ENCODE data around the gene CORO6.

- TF ChIP-seq CEBPB (IDR thresholded peaks at IDR 0.05) (no peak), FOXM1 (IDR thresholded peaks at IDR 0.05; ENCODE audit: borderline replicate concordance, low read depth) (no peak), NFIC (IDR thresholded peaks at IDR 0.05) (no peak), EP300 (IDR thresholded peaks at IDR 0.05; ENCODE audit: borderline replicate concordance) (no peak), REST (IDR thresholded peaks at IDR 0.05; ENCODE audit: low read depth) (no peak), TEAD4 (IDR thresholded peaks at IDR 0.05) (no peak), TAF1 (IDR thresholded peaks at IDR 0.05; ENCODE audit: low read depth) (no peak), CREB1 (IDR thresholded peaks at IDR 0.05; ENCODE audit: low read depth) (no peak), MAX (IDR thresholded peaks at IDR 0.05) (no peak), RAD21 (IDR thresholded peaks at IDR 0.05; ENCODE audit: low read depth) (peak; percentile 47), YY1 (IDR thresholded peaks at IDR 0.05; ENCODE audit: low read depth) (no peak), TCF12 (IDR thresholded peaks at IDR 0.05; ENCODE audit: low read depth) (no peak)
Observed at GRCh38 chr17:29619251-29619650, 3.5 kb downstream of the CORO6 start.

Measured in Ishikawa (cell line).